Muscle of leg (tissue), 11 donors: ENCODE data around the gene TAF1B. TPM values are rescaled to one million over a fixed set of nuclear protein-coding genes. Genes with fewer than 3 reads are reported as not detected.

Experiments used
- DNase-seq: peaks from one replicate; pipeline ENCODE4 v3.0.0; 2013
- H3K27ac ChIP-seq: one replicate; pipeline ENCODE4 v1.5.1; 2013; ENCODE audit warnings: mild to moderate bottlenecking, low read length, control low read depth
- H3K27me3 ChIP-seq: one replicate; pipeline ENCODE4 v1.6.1; 2013; ENCODE audit warnings: low read length; ENCODE audit not compliant: control insufficient read depth, insufficient read depth
- H3K36me3 ChIP-seq: one replicate; pipeline ENCODE4 v1.6.1; 2013; ENCODE audit warnings: low read length; ENCODE audit not compliant: control insufficient read depth, insufficient read depth
- H3K4me1 ChIP-seq: one replicate; pipeline ENCODE4 v1.6.1; 2013; ENCODE audit warnings: low read length; ENCODE audit not compliant: control insufficient read depth, insufficient read depth
- H3K4me3 ChIP-seq: one replicate; pipeline ENCODE4 v1.5.1; 2013; ENCODE audit warnings: low read length, control low read depth
- H3K9me3 ChIP-seq: replicated peaks from 2 replicates; pipeline ENCODE4 v1.6.1; 2013; ENCODE audit warnings: low read depth, low read length; ENCODE audit not compliant: control insufficient read depth
- WGBS: methylation state at CpG from one replicate; pipeline ENCODE4 v1.1.5; 2013; ENCODE audit warnings: missing lambda C conversion rate; ENCODE audit not compliant: insufficient coverage; 5-methylcytosine and 5-hydroxymethylcytosine counted together
- polyA plus RNA-seq, 8 donors: library from polyadenylated mRNA; unstranded; fragments of 120-200 nt; gene quantifications; one replicate each; pipeline versions ENCODE4 v1.2.1 to v1.2.3, GENCODE V29; 2013; ENCODE audit warnings: inconsistent platforms in 1 of 8, low replicate concordance in 1 of 8; ENCODE audit not compliant: insufficient read length in 8 of 8, insufficient read depth in 1 of 8
- total RNA-seq: library from RNA; stranded (reverse); fragments of 120-200 nt; gene quantifications from one replicate; pipeline ENCODE4 v1.2.4, GENCODE V29; 2013

Gene TAF1B
- total and polyA plus RNA-seq, 9 donors, result 8.4 to 15.5 (median 11.3) TPM

DNA sequence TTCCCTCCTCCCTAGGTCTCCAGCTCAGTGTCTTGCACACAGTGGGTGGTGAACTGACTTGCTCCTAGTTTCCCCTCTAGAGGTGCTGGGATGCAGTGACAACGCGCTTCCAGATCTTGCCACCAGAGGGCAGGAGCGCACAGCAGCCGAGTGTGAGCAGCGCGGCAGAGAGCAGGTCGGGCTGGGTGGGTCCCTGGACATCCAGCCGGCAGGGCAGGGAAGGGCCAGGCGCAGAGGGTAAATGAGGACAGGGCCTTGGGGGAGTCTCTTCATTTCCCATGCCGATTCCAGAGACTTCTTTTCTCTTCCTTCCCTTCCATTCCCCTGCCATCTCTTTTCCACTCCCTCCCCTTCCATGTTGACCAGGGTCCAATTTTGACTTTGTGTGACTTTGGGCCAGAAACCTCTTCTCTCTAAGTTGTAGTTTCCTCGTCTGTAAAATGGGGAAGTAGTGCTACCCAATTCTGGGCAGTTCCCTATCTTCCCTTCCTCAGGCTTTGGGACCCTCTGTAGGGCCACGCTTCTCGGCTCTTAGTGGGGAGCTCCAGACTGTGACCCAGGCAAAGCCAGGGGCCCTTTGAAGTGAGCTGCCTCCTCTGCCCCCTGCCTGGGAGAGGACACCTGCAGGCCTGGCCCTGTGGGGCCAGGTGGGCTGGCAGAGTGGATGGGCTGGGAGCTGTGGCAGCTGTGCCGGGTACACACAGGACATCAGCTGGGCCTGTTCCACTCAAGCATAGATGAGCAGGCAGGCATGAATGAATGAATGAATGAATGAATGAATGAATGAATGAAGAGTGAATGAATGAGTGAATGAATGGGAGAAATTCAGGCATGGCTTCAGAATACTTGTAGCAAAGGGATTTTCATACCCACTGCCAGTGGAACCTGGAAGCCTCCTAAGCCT, 43.3 kb upstream of the TAF1B start:
- H3K27me3 ChIP-seq, result no peaks in the 10 kb centered on the region
- no peaks in the 10 kb centered on the region for H3K36me3 ChIP-seq
- H3K4me1 ChIP-seq, result peaks cover 35% of the 10 kb centered on the region
- DNase-seq, result peak; percentile 84
- 25% methylated on average over 10 of the region's 14 CpGs for WGBS
- H3K4me3 ChIP-seq, result no peak overlapping the region
- H3K9me3 ChIP-seq, result no peaks in the 10 kb centered on the region
- H3K27ac ChIP-seq, result no peak overlapping the region

DNA sequence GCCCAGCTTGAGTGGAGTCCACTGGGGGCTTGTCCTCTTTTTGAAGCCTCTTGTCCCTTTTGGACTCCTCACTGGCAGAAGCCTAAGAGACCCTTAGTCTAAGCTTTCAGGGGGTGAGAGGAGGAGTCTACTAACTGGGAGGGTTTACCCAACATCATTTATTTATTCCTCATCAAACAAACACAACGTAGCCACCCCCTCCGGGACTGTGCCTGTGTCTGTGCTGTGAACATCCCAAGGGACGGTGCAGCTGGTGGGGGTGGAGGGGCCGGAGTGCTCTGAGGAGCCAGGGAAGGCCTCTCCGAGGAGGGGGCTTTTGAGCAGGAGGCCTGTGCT, 42.7 kb upstream of the TAF1B start:
- DNase-seq, result no peak

DNA sequence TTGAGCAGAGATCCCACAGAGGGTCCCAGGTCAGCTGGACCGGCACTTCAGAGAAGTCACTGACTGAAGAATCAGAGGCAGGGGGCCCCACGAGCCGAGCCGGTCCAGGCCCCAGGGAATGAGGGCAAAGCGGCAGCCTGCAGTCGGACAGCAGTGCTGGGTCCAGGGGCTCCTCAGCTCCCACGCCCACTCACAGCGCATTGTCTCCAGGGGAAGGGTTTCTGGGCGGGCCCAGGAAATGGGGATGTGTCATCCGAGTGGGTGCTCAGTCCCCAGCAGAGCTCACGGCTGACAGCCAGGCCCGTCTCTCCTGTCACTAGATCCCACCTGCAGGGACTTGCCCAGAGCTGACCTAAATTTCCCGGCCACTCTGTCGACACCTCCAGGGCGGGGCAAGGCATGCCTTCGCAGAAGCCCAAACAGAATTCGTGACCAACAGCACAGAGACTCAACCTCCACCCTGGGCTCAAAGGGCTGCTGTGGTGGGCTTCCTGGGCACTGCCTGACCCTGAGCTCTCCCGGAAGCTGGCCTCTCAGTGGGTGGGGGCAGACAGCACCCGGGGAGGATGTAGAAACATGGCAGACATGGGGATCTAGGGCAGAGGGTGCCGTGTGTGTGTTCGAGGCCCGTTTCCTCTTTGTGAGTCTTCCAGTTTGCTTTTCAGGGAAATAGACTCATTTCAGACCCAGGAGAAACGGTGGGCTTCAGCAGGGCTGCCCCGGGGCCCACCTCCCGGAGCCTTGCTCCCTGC, 42.1 kb upstream of the TAF1B start:
- Histone ChIP-seq H3K36me3 (no peaks in the 10 kb centered on the region), H3K27ac (no peak overlapping the region), H3K4me3 (no peak overlapping the region), H3K4me1 (peaks cover 35% of the 10 kb centered on the region), H3K27me3 (no peaks in the 10 kb centered on the region), H3K9me3 (no peaks in the 10 kb centered on the region)
- DNase-seq, result no peak
- WGBS, result 49% methylated on average over 17 of the region's 25 CpGs

More for the DNA sequence above, 42.7 kb upstream of the TAF1B start:
- WGBS, result 74% methylated on average over 4 of the region's 5 CpGs
- Histone ChIP-seq H3K9me3 (no peaks in the 10 kb centered on the region), H3K36me3 (no peaks in the 10 kb centered on the region), H3K4me1 (peaks cover 35% of the 10 kb centered on the region), H3K4me3 (no peak overlapping the region), H3K27ac (no peak overlapping the region), H3K27me3 (no peaks in the 10 kb centered on the region)

DNA sequence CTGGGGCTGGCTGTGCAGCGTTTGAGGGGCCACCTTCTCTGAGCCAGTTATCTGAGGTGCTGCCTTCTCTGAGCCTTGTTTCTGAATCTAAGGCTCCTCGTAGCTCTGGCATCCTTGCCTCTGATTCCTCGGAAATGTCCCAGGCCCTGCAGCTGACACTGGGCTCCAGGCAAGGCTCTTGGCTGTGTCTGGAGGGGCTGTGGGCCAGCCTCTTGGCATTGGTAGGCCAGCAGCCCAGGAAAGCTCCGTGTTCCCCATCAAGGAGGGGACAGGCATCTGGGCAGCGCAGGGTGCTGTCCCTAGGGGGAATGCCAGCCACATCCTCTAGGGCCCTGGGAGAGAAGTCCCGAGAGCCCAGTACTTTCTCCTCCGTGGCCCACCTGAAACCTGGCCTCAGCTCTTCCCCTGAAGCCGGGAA, 40.7 kb upstream of the TAF1B start:
- 66% methylated on average over 6 of the region's 8 CpGs for WGBS
- no peaks in the 10 kb centered on the region for H3K27me3 ChIP-seq
- no peak overlapping the region for H3K4me3 ChIP-seq
- H3K9me3 ChIP-seq, result no peaks in the 10 kb centered on the region
- no peaks in the 10 kb centered on the region for H3K36me3 ChIP-seq
- no peak overlapping the region for H3K27ac ChIP-seq
- DNase-seq, result no peak
- peaks cover 35% of the 10 kb centered on the region for H3K4me1 ChIP-seq

DNA sequence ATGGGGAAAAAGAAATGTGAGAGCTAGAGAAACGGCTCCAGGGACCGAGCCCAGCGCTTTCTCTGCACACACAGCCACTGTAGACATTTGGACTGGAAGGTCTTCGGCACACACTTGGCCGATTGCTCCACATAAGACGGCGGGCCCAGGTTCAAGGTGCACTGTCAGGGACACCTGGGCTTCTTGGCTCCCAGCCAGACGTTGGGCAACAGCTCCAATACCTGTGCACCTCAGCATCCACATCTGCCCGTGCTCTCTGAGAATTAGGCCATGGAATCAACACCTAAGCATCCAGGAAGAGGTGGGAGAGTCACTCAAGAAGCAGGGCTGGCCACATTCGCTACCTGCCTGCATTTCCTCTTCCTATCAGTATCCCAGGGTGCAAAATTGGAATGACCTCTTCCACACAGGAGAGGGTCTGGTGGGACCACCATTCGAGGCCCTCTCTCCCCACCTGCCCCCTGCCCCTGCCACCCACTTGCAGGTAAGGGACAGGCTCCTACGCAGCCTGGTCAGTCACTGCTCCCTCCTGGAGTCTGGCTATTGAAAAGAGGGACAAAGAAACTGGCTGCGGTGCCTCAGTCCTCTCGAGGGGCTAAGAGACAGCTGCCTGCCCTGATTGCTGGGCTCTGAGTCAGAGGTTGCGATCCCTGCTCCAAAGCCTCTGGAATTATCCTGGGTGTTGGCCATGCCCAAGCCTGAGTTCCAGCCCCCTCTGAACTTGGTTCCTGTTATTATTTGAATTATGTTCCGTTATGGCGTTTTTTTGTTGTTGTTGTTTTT, 40.1 kb upstream of the TAF1B start:
- Histone ChIP-seq H3K36me3 (no peaks in the 10 kb centered on the region), H3K27ac (no peak overlapping the region), H3K9me3 (no peaks in the 10 kb centered on the region), H3K27me3 (no peaks in the 10 kb centered on the region), H3K4me1 (peaks cover 35% of the 10 kb centered on the region), H3K4me3 (no peak overlapping the region)
- no peak for DNase-seq
- WGBS, result 79% methylated on average over 13 of the region's 17 CpGs

DNA sequence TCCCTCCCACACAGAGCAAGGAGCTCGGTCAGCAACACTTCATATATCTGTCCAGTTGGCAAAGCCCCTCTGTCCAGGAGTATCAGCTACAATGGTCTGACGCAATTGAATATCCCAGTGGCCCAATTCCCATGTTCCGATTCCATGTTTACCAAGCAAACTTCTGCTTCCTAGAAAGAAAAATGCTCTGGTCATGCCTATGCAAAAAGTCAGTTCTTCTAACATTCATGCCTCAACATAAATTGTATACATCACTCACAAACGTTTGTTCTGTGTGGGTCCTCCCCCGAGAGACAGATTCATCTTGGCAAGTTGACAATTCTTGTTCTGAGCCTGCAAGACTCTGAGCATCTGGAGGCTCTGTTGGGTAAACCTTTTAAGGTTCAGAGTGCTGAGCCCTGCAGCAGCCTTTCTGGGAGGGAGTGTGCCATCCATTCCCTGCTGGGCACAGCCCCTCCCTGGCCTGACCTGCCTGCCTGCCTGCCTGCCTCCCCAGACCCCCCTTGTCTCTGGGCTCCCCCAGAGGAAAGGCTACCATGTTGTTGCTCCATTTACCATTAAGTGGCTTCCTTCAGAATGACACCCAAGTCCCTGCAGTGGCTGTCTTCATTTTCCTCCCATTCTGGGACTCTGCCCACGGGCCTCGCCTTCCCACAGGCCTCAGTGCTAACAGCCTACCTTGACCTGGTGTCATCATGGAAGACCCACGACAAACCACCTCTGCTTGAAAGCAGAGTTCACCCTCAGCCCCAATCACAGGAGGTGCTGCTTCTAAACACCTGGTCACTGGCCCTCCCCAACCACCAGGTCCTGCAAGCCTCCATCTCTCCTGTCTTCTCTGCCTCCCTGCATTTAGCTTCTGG, 37.6 kb upstream of the TAF1B start:
- Histone ChIP-seq H3K36me3 (no peaks in the 10 kb centered on the region), H3K4me1 (peaks cover 29% of the 10 kb centered on the region), H3K27ac (no peak overlapping the region), H3K27me3 (no peaks in the 10 kb centered on the region), H3K9me3 (no peaks in the 10 kb centered on the region), H3K4me3 (no peak overlapping the region)
- WGBS, result 53% methylated on average over 8 of the region's 8 CpGs
- peak; percentile 44 for DNase-seq

DNA sequence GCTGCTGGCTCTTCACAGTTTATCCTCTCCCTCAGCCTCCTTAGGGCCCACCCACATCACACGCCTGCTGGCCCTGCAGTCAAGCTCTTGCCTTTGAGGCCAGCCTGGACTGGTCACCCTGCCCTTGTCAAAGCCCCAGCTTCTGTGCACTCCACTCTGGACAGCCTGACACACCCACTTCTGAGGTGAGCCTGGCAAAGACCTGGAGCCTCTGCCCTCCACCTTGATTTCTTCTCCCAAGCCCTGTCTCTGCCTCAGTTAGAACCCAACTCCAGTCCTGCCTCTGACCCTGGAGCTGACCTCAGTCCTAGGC, 37.0 kb upstream of the TAF1B start:
- Histone ChIP-seq H3K27me3 (no peaks in the 10 kb centered on the region), H3K4me1 (peaks cover 24% of the 10 kb centered on the region), H3K27ac (no peak overlapping the region), H3K36me3 (no peaks in the 10 kb centered on the region), H3K4me3 (no peak overlapping the region), H3K9me3 (no peaks in the 10 kb centered on the region)
- WGBS, result 71% methylated on average over 1 of the region's 1 CpG
- DNase-seq, result no peak

DNA sequence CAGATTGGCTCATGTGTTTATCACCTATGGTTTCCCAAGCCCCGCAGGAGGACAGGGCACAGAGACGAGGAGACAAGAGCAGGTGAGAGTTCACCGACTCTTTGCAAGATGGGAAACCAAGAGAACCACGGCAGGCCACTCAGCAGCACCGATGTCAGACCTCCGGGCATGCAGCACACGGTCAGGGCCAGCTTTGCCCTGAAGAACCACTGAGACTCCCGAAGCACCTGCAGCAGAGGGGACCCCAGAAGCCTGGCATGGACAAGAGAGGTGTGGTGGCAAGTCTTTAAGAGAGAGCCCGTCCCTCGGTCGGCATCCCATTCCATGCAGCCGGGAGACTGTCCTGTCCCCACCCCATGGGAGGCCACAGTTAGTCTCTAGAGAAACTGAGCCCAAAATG, 36.6 kb upstream of the TAF1B start:
- Histone ChIP-seq H3K36me3 (no peaks in the 10 kb centered on the region), H3K4me3 (no peak overlapping the region), H3K9me3 (no peaks in the 10 kb centered on the region), H3K4me1 (peaks cover 20% of the 10 kb centered on the region), H3K27me3 (no peaks in the 10 kb centered on the region), H3K27ac (no peak overlapping the region)
- 84% methylated on average over 11 of the region's 12 CpGs for WGBS
- DNase-seq, result no peak

DNA sequence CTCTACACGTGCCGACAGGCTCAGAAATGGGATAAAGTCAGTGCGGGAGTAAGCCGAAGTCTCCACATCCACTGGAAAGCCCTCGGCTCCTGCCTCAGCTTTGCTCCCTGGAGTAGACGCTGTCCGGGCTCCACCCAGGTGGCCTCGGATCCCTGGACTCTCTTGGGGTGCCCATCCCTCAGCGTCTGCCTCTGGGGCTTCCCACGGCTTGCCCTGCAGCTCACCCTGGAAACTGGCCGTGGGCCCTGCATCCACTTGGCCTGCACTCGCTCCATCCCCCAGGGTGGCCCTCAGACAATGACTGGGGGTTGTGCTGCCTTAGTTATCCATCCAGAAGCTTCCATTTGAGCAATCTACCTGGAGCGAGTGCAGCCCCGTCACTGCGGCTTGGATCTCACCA, 36.2 kb upstream of the TAF1B start:
- H3K4me3 ChIP-seq, result no peak overlapping the region
- no peak overlapping the region for H3K27ac ChIP-seq
- H3K9me3 ChIP-seq, result no peaks in the 10 kb centered on the region
- H3K4me1 ChIP-seq, result peaks cover 18% of the 10 kb centered on the region
- no peak for DNase-seq
- H3K36me3 ChIP-seq, result no peaks in the 10 kb centered on the region
- 68% methylated on average over 15 of the region's 15 CpGs for WGBS
- no peaks in the 10 kb centered on the region for H3K27me3 ChIP-seq
